ENCODE results near the gene FOXG1.

Gene FOXG1

DNA sequence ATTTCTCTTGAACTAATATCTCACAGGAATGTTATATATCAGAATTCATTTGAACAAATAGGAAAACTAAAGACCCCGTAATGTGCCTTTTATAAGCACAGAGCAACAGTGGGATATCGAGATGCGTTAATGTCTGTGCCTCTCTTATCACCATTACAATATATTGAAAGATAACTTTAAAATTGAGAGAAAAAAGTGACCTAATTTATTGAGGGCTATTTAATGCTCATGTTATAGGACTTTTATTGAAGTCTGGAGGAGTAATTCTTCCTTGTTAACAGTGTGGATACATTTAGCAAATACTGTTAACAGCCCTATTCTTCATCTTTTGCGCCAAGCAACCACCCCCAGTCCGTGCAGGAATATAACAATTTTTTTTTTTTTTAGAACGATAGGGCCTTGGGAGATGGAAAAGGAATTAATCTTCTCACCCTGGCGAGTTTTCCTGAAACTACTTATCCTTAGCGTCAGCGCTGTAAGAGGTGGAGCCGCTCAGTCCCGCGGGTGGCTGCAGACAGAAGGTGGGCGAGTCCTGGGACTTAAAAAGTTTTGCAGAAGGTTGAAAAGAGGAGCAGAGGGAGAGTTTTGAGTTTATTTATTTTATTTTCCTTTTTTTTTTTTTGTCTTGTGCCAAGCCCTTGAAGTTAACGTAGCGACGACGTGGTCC, 11.0 kb downstream of the FOXG1 start:
- no peak for DNase-seq

GRCh38 chr14:28778138-28779117, 11.8 kb downstream of the FOXG1 start:
- no peak for DNase-seq

DNA sequence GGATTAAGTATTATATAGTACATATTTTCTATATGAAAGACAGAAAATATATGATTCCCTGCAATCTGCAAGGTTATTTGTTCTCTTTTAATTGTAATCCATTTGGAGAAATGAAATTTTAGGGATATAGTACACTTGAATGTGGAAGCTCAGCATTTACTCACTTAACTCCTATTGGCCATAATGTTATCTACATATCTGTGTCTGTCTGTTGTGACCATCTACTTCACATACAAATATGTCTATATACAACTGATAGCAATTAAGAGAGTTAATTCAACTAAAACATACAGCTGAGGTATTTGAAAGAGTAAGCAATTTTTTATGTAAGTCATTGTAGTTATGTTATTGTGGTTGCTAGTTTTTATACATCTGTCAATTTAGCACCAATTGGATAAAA, 12.9 kb downstream of the FOXG1 start:
- no peak for DNase-seq

DNA sequence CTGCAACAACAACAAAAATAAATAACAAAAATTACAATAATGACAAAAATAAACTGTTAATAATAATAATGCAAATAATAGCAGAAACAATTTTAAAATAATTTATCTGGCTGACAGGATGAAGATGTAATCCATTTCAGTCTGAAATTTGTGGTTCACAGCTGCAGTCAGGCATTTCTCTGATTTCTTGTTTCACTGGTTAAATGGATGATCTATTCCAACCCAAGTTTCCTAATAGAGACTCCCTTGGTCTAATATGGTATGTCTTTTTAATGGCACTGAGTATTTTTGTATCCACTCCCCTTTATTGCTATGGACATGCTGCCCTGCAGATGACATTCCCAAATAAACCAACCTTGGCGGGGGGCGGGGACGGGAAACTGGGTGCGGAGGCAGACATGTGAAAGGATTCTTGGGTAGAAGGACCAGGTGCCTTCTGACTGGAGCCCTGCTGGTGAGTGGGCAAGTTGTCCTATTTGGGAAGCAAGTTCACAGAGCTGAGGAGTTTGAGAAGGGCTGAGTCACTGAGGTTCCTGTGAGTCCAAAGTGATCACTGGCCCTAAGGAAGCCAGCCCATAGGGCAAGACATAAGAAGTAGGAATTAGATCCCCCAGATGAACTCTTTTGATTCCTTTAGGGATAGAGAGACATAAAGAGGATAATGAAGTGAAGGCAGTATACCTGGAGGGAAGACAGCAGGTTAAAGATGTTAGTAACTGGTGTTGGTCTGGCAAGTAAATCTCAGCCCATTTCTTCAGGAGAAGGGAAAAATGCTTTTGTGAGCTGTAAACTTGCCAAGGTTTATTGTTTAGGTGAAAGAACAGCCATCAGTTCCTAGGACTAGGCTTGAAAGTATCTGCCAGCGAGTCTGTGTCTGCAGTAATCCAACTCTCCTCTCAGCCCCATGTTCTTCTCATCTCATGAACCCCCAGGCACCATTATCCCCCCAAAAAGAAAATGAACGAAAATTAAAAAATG, 14.5 kb downstream of the FOXG1 start:
- no peak for DNase-seq

DNA sequence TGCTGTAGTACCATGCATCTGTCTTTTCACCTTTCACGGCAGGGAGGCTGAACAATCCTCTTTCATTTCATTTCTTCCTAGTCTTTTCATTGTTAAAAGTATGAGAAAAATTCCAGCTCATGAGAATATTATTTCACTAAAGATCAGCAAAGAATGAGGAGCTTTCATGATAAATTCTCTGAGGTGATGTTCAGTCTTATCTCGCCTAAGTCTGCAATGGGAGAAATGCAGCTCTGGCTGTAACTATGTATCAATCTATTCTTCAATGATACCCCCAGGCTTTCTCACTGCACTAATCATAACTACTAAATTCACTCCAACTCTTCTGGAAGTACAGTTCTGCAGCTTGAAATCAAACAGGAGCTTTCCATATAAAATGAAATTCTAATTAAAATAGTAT, 15.7 kb downstream of the FOXG1 start:
- no peak for DNase-seq

- no peak for DNase-seq
These were observed 17.1 kb downstream of the FOXG1 start for GRCh38 chr14:28783664-28784063.

DNA sequence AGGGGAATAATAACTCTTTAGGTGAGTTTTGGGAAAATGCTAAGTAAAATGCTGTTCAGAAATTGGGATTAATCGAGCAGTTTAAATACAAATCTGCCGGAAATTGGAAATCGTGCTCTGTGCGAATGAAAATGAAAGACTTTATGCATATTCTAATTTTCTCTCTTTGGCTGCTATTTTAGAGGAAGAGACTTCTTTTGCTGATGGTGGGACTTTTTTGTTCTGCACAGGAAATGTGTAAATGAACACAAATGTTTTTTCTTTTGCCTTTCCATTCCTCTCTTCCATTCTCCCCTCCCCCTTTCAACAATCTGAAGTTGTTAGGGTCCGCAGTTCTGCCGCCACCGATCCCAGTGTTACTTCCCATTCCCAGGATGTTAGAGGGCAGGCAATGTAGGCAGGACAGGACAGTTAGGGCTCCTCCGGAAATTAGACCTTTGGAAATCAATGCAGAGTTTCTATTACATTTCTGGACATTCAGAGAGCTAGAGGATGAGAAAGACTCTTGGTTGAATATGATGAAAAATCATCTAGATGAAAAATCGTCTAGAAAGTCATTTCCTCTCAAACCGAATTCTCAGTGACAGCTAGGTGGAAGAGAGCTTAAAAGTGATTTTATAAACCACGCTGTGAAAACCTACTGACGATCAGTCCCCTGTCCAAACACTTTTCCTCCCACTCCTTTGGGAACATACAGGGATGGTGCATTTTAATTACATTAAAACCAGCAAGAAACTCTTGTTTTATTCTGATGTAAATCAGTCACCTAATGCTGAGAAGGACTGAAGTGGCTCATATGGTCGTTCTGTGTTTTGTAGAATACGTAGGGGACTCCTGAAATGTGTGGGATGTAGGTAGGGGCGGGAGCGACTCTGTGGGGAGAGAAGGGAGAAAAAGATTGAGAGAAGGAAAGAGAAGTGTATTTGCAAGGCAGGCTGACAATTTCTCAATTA, 17.8 kb downstream of the FOXG1 start:
- DNase-seq, result no peak

DNA sequence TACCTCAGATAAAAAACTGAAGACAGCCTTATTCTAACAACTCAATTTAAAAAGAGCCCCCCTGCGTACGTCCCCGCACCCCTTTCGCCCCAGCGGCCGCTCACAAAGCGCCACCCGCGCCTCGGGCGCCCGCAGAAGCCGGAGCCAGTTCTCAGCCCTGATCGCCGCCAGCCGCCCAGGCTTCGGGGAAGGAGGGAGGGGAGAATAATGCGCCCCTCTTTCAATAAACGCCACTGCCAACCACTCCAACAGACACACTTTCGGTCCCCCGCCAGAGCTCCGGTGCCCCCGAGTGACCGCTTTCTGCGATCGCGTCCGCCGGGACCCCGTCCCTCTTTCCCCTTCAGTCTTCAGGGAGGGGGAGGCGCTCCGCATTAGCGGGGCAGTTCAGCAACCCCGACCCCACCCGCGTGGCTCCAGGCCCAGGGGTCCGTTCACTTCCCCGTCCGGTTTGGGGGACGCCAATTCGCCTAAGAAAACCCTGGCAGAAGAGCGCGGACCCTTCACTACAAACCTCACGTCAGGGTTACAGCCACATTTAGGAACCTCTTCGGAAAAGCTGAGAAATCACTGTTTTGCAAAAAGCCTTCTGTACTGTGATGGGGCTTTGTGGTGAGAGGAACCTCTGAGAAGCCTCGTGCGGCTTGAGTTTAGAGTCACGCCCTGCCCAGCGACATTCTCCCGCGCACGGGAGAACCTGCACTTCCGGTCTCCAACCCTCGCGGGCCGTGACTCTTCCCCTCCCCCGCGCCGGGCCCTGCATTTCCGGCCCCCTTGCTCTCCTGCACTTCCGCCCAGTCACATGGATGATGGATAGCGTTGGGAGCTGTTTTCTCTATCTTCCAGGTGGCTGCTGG, 18.7 kb downstream of the FOXG1 start:
- DNase-seq, result no peak

- DNase-seq, result no peak
These were observed 40.9 kb downstream of the FOXG1 start for GRCh38 chr14:28807518-28807917.

DNA sequence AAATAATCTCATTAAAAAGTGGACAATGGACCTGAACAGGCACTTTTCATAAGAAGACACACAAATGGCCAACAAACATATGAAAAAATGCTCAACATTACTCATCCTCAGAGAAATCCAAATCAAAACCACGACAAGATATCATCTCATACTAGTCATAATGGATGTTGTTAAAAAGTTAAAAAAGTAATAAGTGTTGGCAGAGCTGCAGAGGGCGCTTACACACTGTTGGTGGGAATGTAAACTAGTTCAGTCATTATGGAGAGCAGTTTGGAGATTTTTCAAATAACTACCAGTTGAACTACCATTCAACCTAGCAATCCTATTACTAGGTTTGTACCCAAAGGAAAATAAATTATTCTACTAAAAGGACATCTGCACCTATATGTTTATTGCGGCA, 47.2 kb downstream of the FOXG1 start:
- DNase-seq, result no peak
